ENCODE data around the gene DBNDD1.

- TF ChIP-seq CTCF (IDR thresholded peaks at IDR 0.05) = no peak
- TF ChIP-seq POLR2A (IDR thresholded peaks at IDR 0.05) = no peak
These were observed 28.6 kb upstream of the DBNDD1 start for GRCh38 chr16:90047714-90048346.
